HG02610 (cell line): ENCODE results near the gene DCAF7.

Source experiments
- ATAC-seq: cut with Tn5 transposase; IDR thresholded peaks from one replicate; pipeline ENCODE4 v1.9.1; 2021; ENCODE audit warnings: mild to moderate bottlenecking, moderate library complexity; ENCODE audit not compliant: unreplicated experiment

DCAF7 gene

GRCh38 chr17:63543822-63544420, 6.4 kb upstream of the DCAF7 start:
- ATAC-seq = no peak

- no peak for ATAC-seq
These were observed 5.6 kb upstream of the DCAF7 start for GRCh38 chr17:63544467-63545301.

- ATAC-seq = no peak
These were observed 3.8 kb upstream of the DCAF7 start for GRCh38 chr17:63546308-63547082.

- no peak for ATAC-seq
These were observed 3.2 kb upstream of the DCAF7 start for GRCh38 chr17:63547083-63547523.

- peak; percentile 16 for ATAC-seq
These were observed 860 bp upstream of the DCAF7 start for GRCh38 chr17:63549289-63549945.

- no peak for ATAC-seq
These were observed 751 bp downstream of the DCAF7 start for GRCh38 chr17:63550817-63551639.

- no peak for ATAC-seq
These were observed 1.9 kb downstream of the DCAF7 start for GRCh38 chr17:63552211-63552610.

GRCh38 chr17:63555500-63556156, 5.4 kb downstream of the DCAF7 start:
- ATAC-seq = no peak

- ATAC-seq = no peak
These were observed 7.1 kb downstream of the DCAF7 start for GRCh38 chr17:63557416-63557815.

- peak; percentile 81 for ATAC-seq
These were observed 8.2 kb downstream of the DCAF7 start for GRCh38 chr17:63558441-63558840.

- ATAC-seq = no peak
These were observed 11.5 kb downstream of the DCAF7 start for GRCh38 chr17:63561819-63562218.

GRCh38 chr17:63563339-63563738, 13.1 kb downstream of the DCAF7 start:
- ATAC-seq = no peak

GRCh38 chr17:63564562-63564961, 14.3 kb downstream of the DCAF7 start:
- no peak for ATAC-seq

GRCh38 chr17:63567229-63567628, 17.0 kb downstream of the DCAF7 start:
- ATAC-seq = no peak

GRCh38 chr17:63568563-63568962, 18.3 kb downstream of the DCAF7 start:
- ATAC-seq = no peak

GRCh38 chr17:63571632-63572310, 21.5 kb downstream of the DCAF7 start:
- ATAC-seq = no peak

GRCh38 chr17:63573634-63574033, 23.4 kb downstream of the DCAF7 start:
- ATAC-seq = no peak

GRCh38 chr17:63578027-63578768, 27.9 kb downstream of the DCAF7 start:
- no peak for ATAC-seq

- no peak for ATAC-seq
These were observed 28.5 kb downstream of the DCAF7 start for GRCh38 chr17:63578769-63579111.
